Body of pancreas (tissue), 4 donors: ENCODE results near the gene GNAZ. TPM values are rescaled to one million over a fixed set of nuclear protein-coding genes. Genes with fewer than 3 reads are reported as not detected.

Source experiments
- ATAC-seq: fragments of 150-250 bp; one replicate; pipeline ENCODE4 v1.9.1; 2016
- DNase-seq, 4 donors: peaks; one replicate each; pipeline ENCODE4 v3.0.0-alpha.2; 2019
- H3K27ac ChIP-seq, 4 donors: fragments of 200-600 bp; sonication (generic); 1 replicate in 3 of 4; 2 replicates in 1 of 4; pipeline versions ENCODE4 v1.5.1 to v1.6.1; 2016 to 2019; ENCODE audit warnings: mild to moderate bottlenecking in 1 of 4, mixed read lengths in 1 of 4, moderate library complexity in 1 of 4
- H3K27me3 ChIP-seq, 2 donors: fragments of 200-600 bp; sonication (generic); one replicate each; pipeline ENCODE4 v1.6.0; 2016; ENCODE audit warnings: mild to moderate bottlenecking in 1 of 2
- H3K36me3 ChIP-seq, 2 donors: fragments of 200-600 bp; sonication (generic); replicated peaks in 1 of 2; 2 replicates each; pipeline ENCODE4 v1.5.1; 2016; ENCODE audit warnings: low read depth in 2 of 2; ENCODE audit not compliant: insufficient read depth in 1 of 2
- H3K4me1 ChIP-seq: fragments of 200-600 bp; sonication (generic); one replicate; pipeline ENCODE4 v1.6.0; 2016
- H3K4me3 ChIP-seq, 2 donors: fragments of 200-600 bp; sonication (generic); 1 replicate in 1 of 2; 2 replicates in 1 of 2; pipeline ENCODE4 v1.5.1; 2016 to 2019
- H3K9me3 ChIP-seq, 3 donors: fragments of 200-600 bp; sonication (generic); 1 replicate in 2 of 3; 2 replicates in 1 of 3; pipeline ENCODE4 v1.5.1; 2016
- CTCF ChIP-seq, 7 experiments: fragments of 450-650 bp in 4 of 7; fragments of 200-600 bp in 3 of 7; sonication (generic) in 3 of 7; IDR thresholded peaks; one replicate each; pipeline ENCODE4 v1.5.1; 2016 to 2019; ENCODE audit warnings: antibody characterized with exemption in 7 of 7
- POLR2A ChIP-seq, 3 donors: fragments of 450-650 bp; IDR thresholded peaks; one replicate each; pipeline ENCODE4 v1.6.1; 2016; ENCODE audit warnings: antibody characterized with exemption in 3 of 3, mild to moderate bottlenecking in 2 of 3
- WGBS, 2 donors: methylation state at CpG; one replicate each; pipeline ENCODE4 v1.1.5; 2017; 5-methylcytosine and 5-hydroxymethylcytosine counted together
- intact Hi-C: fragments of 100-400 bp; cut with DNase I; formaldehyde crosslinking; loops from one replicate; pipeline ENCODE4 v1.15.1; 2023
- total RNA-seq, 2 donors: library from RNA; depleted of rRNA; stranded (reverse); fragments of >200 nt; gene quantifications; one replicate each; pipeline ENCODE4 v1.1.0, GENCODE V29; 2016

Gene GNAZ
- total RNA-seq, 2 donors from 2014 or later = 0.33 to 2.3 TPM

DNA sequence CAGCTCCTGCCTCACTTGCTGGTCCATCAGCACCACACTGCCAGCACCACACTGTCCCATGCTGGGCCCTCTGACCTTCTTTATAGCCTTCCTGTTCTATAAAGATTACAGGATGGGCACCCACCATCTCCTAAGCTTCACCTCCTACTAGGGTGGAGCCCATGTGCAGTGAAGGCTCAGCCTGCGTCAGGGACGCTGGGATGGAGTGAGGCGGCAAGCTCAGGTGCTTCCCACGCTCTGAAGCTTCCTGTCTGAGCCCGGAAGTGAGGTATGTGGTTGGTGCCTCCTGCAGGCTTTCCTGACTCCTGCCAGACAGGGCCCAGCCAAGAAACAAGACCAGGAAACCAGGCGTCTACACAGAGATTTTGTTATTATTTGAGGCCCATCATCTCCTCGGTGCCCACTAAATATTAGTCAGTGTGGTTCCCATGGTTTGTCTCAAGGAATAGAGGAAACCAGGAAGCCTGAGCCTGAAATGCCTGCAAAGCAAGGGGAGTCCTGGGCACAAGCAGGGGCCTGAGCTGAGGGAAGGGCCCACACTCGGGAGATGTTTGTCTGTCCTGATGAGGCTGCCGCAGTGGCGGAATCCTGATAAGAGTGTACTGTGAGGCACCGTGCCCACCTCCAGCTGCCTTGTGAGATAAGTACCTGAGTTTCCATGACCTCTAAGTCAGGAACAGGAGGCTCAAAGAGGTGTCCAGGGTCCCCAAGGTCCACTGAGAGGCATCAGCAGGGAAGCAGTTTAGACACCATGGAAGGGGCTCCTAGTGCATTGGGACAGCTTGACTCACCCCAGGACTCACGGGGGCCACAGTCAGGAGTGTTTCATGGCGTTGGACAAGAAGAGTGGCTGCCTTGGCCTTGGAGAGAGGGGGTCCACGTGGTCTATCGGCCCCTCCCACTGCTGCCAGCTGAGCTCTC, 49.4 kb downstream of the GNAZ start:
- no peak for ATAC-seq
- no peaks in the 10 kb centered on the region for H3K36me3 ChIP-seq
- WGBS, 2 donors = 56 to 66% methylated on average over 9 to 15 of the region's 15 CpGs
- H3K27me3 ChIP-seq = no peaks in the 10 kb centered on the region
- H3K4me3 ChIP-seq = no peak overlapping the region
- H3K27ac ChIP-seq = no peak overlapping the region
- intact Hi-C loops = no loop called here
- TF ChIP-seq CTCF (IDR thresholded peaks at IDR 0.05) (no peak), POLR2A (IDR thresholded peaks at IDR 0.05) (no peak)
- H3K4me1 ChIP-seq = no peaks in the 10 kb centered on the region
- H3K9me3 ChIP-seq = no peaks in the 10 kb centered on the region
- no peak for DNase-seq

- TF ChIP-seq POLR2A (IDR thresholded peaks at IDR 0.05) = no peak
- TF ChIP-seq CTCF (IDR thresholded peaks at IDR 0.05) = no peak
- no peak for DNase-seq
- intact Hi-C loops = no loop called here
- no peak overlapping the region for H3K27ac ChIP-seq
- no peaks in the 10 kb centered on the region for H3K4me1 ChIP-seq
- 82 to 85% methylated on average over 6 to 7 of the region's 7 CpGs for WGBS, 2 donors
- no peak overlapping the region for H3K4me3 ChIP-seq
- H3K27me3 ChIP-seq = no peaks in the 10 kb centered on the region
- H3K36me3 ChIP-seq = no peaks in the 10 kb centered on the region
- no peak for ATAC-seq
- H3K9me3 ChIP-seq = no peaks in the 10 kb centered on the region
Observed at GRCh38 chr22:23120415-23120899, 50.1 kb downstream of the GNAZ start.

DNA sequence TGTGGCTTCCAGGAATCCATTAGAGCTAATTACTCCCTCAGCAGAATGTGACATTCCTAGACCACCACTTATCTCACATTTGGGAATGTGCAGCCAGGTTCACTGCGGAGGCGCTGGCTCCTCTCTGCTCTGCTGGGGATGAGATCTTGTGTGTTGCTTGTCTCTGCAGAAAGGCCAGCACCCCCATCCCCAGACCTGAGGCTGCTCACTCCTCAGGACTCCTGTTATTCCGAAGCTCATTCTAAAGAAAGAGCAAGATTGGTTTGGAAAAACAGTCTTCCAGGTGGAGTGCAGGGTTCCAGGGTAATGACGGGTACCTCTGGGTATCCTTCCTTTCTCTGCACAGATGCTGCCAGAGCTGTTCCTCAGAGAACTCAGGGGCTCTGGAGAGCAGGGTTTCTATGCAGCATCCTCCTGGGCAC, 50.7 kb downstream of the GNAZ start:
- Histone ChIP-seq H3K9me3 (no peaks in the 10 kb centered on the region), H3K27me3 (no peaks in the 10 kb centered on the region), H3K36me3 (no peaks in the 10 kb centered on the region), H3K4me3 (no peak overlapping the region), H3K27ac (no peak overlapping the region), H3K4me1 (no peaks in the 10 kb centered on the region)
- intact Hi-C loops = no loop called here
- ATAC-seq (no peak), DNase-seq (no peak)
- TF ChIP-seq CTCF (IDR thresholded peaks at IDR 0.05) (no peak), POLR2A (IDR thresholded peaks at IDR 0.05) (no peak)
- 69 to 86% methylated on average over 4 of the region's 4 CpGs for WGBS, 2 donors

DNA sequence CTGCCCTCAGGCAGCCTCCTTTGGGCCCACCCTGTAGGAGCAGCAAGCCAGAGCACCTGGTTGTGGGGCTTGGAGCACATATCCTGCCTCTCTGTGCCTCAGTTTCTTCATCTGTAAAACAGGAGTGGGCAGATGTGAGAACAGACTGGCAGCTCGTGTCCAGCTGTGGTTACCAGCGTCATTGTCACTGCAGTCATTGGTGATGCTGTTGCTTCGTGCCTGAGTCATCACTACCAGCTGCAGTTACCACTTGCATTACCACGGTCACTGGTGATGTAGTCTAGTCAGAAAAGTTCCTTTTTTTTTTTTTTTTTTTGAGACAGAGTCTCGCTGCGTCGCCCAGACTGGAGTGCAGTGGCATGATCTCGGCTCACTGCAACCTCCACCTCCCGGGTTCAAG, 51.1 kb downstream of the GNAZ start:
- TF ChIP-seq CTCF (IDR thresholded peaks at IDR 0.05) = no peak
- no peak for TF ChIP-seq POLR2A (IDR thresholded peaks at IDR 0.05)
- Histone ChIP-seq H3K36me3 (no peaks in the 10 kb centered on the region), H3K27me3 (no peaks in the 10 kb centered on the region), H3K4me3 (no peak overlapping the region), H3K27ac (no peak overlapping the region), H3K4me1 (no peaks in the 10 kb centered on the region), H3K9me3 (no peaks in the 10 kb centered on the region)
- ATAC-seq (no peak), DNase-seq (no peak)
- intact Hi-C loops = no loop called here
- WGBS, 2 donors = 71 to 77% methylated on average over 9 of the region's 9 CpGs
